HG02973 (cell line): ENCODE data around the gene MOSMO.

Experiments
- ATAC-seq: cut with Tn5 transposase; IDR thresholded peaks from one replicate; pipeline ENCODE4 v1.9.1; 2021; ENCODE audit warnings: moderate library complexity; ENCODE audit not compliant: unreplicated experiment

The MOSMO gene

GRCh38 chr16:22132801-22133200 lies 124.9 kb downstream of the MOSMO start:
- no peak for ATAC-seq
